SH-SY5Y (cell line): Measurements from ENCODE around the gene RNF138.

Experiments used
- GATA2 ChIP-seq: IDR thresholded peaks from 2 replicates; pipeline ENCODE4 v1.6.1; 2011; ENCODE audit warnings: mild to moderate bottlenecking, low read depth, low read length
- GATA3 ChIP-seq: IDR thresholded peaks from 2 replicates; pipeline ENCODE4 v1.6.1; 2011; ENCODE audit warnings: low read depth, mild to moderate bottlenecking, low read length, moderate library complexity

Gene RNF138

DNA sequence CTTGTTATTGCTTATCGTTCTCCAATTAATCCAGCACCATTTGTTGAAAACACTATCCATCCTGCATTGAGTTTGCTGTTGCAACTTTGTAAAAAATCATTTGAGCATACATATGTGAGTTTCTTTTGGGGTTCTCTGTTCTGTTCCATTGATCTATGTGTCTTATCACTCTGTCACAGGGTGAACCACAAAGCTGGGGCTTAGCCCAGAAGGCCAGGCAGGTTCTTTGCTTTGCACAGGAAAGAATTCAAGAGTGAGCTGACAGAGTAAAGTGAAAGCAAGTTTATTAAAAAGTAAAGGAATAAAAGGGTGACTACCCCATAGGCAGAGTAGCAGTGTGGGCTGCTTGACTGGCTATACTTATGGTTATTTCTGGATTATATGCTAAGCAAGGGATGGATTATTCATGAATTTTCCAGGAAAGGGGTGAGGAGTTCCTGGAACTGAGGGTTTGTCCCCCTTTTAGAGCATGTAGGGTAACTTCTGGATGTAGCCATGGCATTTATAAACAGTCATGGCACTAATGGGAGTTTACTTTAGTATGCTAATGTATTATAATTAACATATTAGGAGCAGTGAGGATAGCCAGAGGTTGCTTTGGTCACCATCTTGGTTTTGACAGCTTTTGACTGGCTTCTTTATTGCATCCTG is 46.8 kb downstream of the RNF138 start:
- no peak for TF ChIP-seq GATA3
- no peak for TF ChIP-seq GATA2

- TF ChIP-seq GATA2 (no peak), GATA3 (no peak)
Measured at GRCh38 chr18:32139835-32140283, 48.2 kb downstream of the RNF138 start.

GRCh38 chr18:32148185-32148870 is 56.7 kb downstream of the RNF138 start:
- no peak for TF ChIP-seq GATA3
- no peak for TF ChIP-seq GATA2

DNA sequence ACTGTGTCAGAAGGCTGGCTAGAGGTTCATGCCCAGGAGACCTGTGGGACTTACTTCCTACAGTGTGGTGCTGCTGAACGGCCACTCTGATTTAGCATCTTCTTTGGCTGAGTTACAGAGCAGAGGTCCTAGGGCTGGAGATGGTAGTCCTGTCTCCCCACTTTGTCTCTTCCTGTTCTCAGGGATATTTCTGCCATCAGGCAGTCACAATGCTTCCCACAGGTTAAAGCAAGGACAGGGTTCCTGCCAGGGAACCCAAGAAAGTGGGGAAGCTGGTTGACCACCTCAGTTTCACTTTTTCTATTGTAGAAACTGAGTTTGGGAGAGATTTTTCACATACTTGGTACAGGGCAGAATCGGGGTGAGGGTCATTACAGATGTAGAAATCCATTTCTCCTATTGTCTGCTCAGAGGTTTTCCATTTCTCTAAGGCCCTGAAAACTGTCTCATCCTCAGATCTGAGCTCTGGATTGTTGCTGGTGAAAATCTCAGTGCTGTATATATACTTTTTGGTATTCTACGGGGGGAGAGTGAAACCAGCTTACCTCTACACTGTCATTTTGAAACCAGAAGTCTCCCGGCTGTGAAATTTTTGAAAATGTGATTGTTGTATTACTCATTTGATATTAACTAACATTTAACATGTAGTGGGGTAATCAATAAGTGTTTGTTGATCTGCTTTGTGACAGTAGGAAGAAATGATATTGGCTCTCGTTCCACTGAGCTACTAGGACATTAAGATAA is 61.2 kb downstream of the RNF138 start:
- TF ChIP-seq GATA2 = no peak
- TF ChIP-seq GATA3 = no peak

GRCh38 chr18:32156855-32157254 is 65.2 kb downstream of the RNF138 start:
- TF ChIP-seq GATA3 = no peak
- TF ChIP-seq GATA2 = no peak

GRCh38 chr18:32157580-32157979 is 65.9 kb downstream of the RNF138 start:
- TF ChIP-seq GATA3 (no peak), GATA2 (no peak)

DNA sequence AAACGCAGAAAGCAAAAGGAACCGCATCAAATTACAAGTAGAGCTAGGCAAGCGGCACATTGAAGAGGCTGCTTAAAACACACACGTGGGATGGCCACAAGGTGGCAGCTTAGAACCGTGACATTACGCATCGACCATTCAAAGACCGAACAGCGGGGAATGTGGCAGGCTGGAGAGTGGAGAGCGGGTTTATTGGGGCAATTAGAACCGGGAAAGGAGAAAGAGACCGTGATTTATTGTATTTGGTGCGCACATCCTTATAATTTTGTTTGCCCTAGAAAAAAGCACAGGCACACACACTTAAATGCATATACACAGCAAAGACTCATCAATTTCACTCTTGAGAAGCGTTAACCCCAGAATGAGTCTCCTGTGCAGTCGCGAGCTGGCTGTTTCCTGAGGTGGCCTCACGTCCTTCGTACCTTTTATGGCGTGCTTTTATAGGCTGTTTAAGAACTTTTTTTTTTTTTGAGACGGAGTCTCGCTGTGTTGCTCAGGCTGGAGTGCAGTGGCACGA is 66.5 kb downstream of the RNF138 start:
- TF ChIP-seq GATA2 (no peak), GATA3 (no peak)

- TF ChIP-seq GATA2 = no peak
- TF ChIP-seq GATA3 = no peak
Measured at GRCh38 chr18:32160547-32160946, 68.9 kb downstream of the RNF138 start.

DNA sequence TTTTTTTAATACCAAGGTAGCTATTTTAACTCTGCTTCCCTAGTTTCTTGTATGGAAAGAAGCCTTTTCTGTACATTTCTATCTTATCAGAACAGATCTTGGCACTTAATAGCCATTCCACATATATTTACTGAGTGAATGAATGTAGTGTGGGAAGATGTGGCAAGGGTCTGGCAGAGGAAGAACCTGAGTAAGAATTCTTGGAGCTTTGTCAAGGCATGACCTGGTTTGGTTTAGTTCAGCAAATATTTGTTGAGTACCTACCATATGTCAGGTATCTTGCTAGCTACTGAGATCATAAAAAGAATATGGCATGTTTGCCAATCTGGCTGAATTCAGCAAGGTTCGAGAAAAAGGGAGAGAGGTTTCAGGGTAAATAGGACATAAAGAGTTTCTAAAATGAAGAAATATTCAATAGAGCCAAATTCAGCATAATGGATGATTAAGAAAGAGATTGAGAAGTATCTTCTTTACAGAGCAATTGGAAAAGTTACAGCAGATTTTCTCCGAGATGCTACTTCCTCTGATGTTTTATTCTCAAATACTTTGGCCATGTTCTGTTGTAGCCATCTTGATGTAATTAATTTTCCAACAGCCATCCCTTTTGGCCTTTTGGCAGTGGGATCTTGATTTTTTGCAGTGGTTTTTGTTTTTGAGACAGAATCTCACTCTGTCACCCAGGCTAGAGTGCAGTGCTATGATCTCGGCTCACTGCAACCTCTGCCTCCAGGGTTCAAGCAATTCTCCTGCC is 76.5 kb downstream of the RNF138 start:
- TF ChIP-seq GATA3 (no peak), GATA2 (no peak)

DNA sequence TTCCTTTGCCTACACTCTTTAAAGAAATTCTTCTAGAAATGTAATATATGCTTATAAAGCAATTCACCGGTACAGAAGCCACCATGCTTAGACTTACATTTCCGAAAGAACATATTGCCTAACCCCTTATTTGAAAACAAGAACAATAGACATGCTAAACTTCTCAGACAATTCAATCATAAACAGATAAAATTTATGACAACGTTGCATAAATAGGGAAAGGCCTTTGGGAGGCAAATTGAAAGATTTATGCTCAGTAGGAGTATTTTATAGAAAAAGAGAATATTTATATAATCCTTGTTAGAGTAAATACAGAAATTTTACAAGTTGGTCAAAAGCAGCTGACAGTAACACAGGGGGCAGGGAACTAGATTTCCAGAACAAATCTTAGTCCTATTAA is 82.0 kb downstream of the RNF138 start:
- no peak for TF ChIP-seq GATA3

DNA sequence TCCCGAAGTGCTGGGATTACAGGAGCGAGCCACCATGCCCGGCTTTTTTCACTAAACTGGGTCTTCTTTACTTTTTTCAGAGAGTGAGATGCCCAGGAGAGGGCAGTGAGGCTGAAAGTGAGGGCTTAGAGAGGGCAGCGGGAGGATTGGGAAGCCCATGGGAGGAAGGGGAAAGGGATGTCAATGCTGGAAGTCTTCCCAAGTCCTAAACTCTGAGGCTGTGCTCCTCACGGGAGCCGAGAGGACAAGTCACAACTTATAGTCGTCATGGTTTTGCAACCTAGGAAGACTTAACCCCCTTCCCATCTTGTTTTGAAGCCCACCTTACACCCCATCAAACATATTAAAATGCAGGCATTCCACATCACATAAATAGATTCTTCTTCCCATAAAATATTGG is 83.0 kb downstream of the RNF138 start:
- TF ChIP-seq GATA2 = no peak
- TF ChIP-seq GATA3 = no peak

GRCh38 chr18:32175265-32175664 is 83.6 kb downstream of the RNF138 start:
- no peak for TF ChIP-seq GATA3
- no peak for TF ChIP-seq GATA2

DNA sequence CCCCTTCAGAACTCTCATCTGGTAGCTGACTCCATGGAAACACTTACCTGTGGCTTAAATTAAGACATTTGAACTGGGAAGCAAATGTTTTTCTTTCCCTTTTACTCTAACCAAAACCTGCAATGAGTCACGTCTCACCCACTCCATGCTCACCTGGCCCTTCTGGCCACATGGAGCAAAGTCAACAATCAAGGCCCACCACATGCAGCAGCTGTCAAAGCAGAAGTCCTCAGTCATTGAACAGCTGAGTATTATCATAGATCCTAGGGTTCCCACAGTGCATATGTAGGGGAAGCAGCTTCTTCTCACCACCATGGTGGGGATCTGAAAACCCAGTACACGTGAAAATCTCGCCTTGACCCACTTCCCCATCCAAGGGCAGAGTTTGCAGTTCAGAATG is 85.9 kb downstream of the RNF138 start:
- TF ChIP-seq GATA3 (no peak), GATA2 (no peak)
